SU-DHL-6 (cell line): ENCODE measurements around the gene TMEM120B.

Source experiments
- H2AFZ ChIP-seq: fragments of 200-600 bp; sonication (generic); 2 replicates; pipeline ENCODE4 v1.6.1; 2014; ENCODE audit warnings: low read depth, mild to moderate bottlenecking, moderate library complexity, mixed read lengths, antibody characterized with exemption, low read length; ENCODE audit not compliant: severe bottlenecking
- H3F3A ChIP-seq: fragments of 200-600 bp; shearing (Covaris generic); 2 replicates; pipeline ENCODE4 v1.6.0; 2016; ENCODE audit warnings: antibody characterized with exemption, mild to moderate bottlenecking; ENCODE audit not compliant: insufficient read depth
- H3K27ac ChIP-seq: fragments of 200-600 bp; sonication (generic); 2 replicates; pipeline ENCODE4 v1.5.1; 2016; ENCODE audit warnings: low read depth, mild to moderate bottlenecking, low read length, moderate library complexity, mixed read lengths
- H3K27me3 ChIP-seq: fragments of 200-600 bp; sonication (generic), shearing (Covaris generic); 2 replicates; pipeline ENCODE4 v1.6.0; 2014; ENCODE audit warnings: mild to moderate bottlenecking, low read length
- H3K36me3 ChIP-seq: fragments of 200-600 bp; sonication (generic); 2 replicates; pipeline ENCODE4 v1.6.1; 2014; ENCODE audit warnings: mild to moderate bottlenecking, low read length, mixed read lengths
- H3K4me2 ChIP-seq: fragments of 300-600, 200-600 bp; shearing (Covaris generic), sonication (generic); 2 replicates; pipeline ENCODE4 v1.6.0; 2014; ENCODE audit warnings: low read length, low read depth, mild to moderate bottlenecking; ENCODE audit not compliant: poor library complexity, severe bottlenecking
- H3K4me3 ChIP-seq: fragments of 200-600 bp; sonication (generic); 2 replicates; pipeline ENCODE4 v1.5.1; 2014; ENCODE audit warnings: antibody characterized with exemption, low read length, mild to moderate bottlenecking, mixed read lengths; ENCODE audit not compliant: insufficient read depth, poor library complexity, severe bottlenecking
- H3K79me2 ChIP-seq: fragments of 200-600 bp; sonication (generic); 2 replicates; pipeline ENCODE4 v1.6.1; 2014; ENCODE audit warnings: mild to moderate bottlenecking, low read length, moderate library complexity; ENCODE audit not compliant: insufficient read depth
- H3K9ac ChIP-seq: fragments of 200-600 bp; sonication (generic); 2 replicates; pipeline ENCODE4 v1.7.0; 2014; ENCODE audit warnings: mild to moderate bottlenecking, low read length
- H3K9me2 ChIP-seq: fragments of 200-600 bp; sonication (generic); replicated peaks from 2 replicates; pipeline ENCODE4 v1.6.1; 2014; ENCODE audit warnings: low read length; ENCODE audit not compliant: insufficient read depth
- H3K9me3 ChIP-seq: fragments of 200-600 bp; sonication (generic); 2 replicates; pipeline ENCODE4 v1.6.1; 2014; ENCODE audit warnings: low read length, mixed read lengths; ENCODE audit not compliant: insufficient read depth
- H4K20me1 ChIP-seq: fragments of 200-600 bp; sonication (generic); 2 replicates; pipeline ENCODE4 v1.6.1; 2014; ENCODE audit warnings: low read depth, mild to moderate bottlenecking, antibody characterized with exemption, low read length, moderate library complexity, mixed read lengths
- CTCF ChIP-seq: fragments of 200-600 bp; sonication (generic); IDR thresholded peaks from one replicate; pipeline ENCODE4 v1.5.1; 2017; ENCODE audit warnings: antibody characterized with exemption, mild to moderate bottlenecking, low read length, moderate library complexity; ENCODE audit not compliant: insufficient read depth, poor library complexity, severe bottlenecking
- EZH2phosphoT487 ChIP-seq: fragments of 200-600 bp; sonication (generic), shearing (Covaris generic); conservative IDR thresholded peaks from 2 replicates; pipeline ENCODE4 v1.6.1; 2018; ENCODE audit warnings: mild to moderate bottlenecking, antibody characterized with exemption, low read length, moderate library complexity, mixed read lengths

TMEM120B gene

GRCh38 chr12:121813951-121814350 lies 101.4 kb downstream of the TMEM120B start:
- Histone ChIP-seq H3K4me3 (no peak overlapping the region), H3K9me2 (no peaks in the 10 kb centered on the region), H3K9ac (no peak overlapping the region), H3K36me3 (0 out of 2 replicates have a peak, but pooled peaks cover 4% of the 10 kb centered on the region), H3K27me3 (no peaks in the 10 kb centered on the region), H3K9me3 (no peaks in the 10 kb centered on the region), H3K27ac (no peak overlapping the region), H3K79me2 (peaks cover 31% of the 10 kb centered on the region), H3K4me2 (no peak overlapping the region), H3F3A (peaks cover 13% of the 10 kb centered on the region), H2AFZ (no peak overlapping the region), H4K20me1 (no peaks in the 10 kb centered on the region)
- TF ChIP-seq CTCF (no peak), EZH2phosphoT487 (no peak)

- peaks cover 31% of the 10 kb centered on the region for H3K79me2 ChIP-seq
- H3K4me3 ChIP-seq: no peak overlapping the region
- H3K4me2 ChIP-seq: no peak overlapping the region
- H3F3A ChIP-seq: peaks cover 13% of the 10 kb centered on the region
- no peak overlapping the region for H3K9ac ChIP-seq
- H3K27ac ChIP-seq: no peak overlapping the region
- no peaks in the 10 kb centered on the region for H3K9me2 ChIP-seq
- H2AFZ ChIP-seq: no peak overlapping the region
- TF ChIP-seq EZH2phosphoT487: no peak
- TF ChIP-seq CTCF: no peak
- no peaks in the 10 kb centered on the region for H3K27me3 ChIP-seq
- H3K36me3 ChIP-seq: 0 out of 2 replicates have a peak, but pooled peaks cover 4% of the 10 kb centered on the region
- no peaks in the 10 kb centered on the region for H4K20me1 ChIP-seq
- no peaks in the 10 kb centered on the region for H3K9me3 ChIP-seq
Measured at GRCh38 chr12:121814429-121815119, 102.0 kb downstream of the TMEM120B start.

GRCh38 chr12:121815263-121815662 lies 102.7 kb downstream of the TMEM120B start:
- no peaks in the 10 kb centered on the region for H3K27me3 ChIP-seq
- no peak overlapping the region for H3K27ac ChIP-seq
- H3K79me2 ChIP-seq: peaks cover 31% of the 10 kb centered on the region
- no peaks in the 10 kb centered on the region for H3K9me2 ChIP-seq
- TF ChIP-seq CTCF: no peak
- TF ChIP-seq EZH2phosphoT487: no peak
- H3K36me3 ChIP-seq: 0 out of 2 replicates have a peak, but pooled peaks cover 4% of the 10 kb centered on the region
- no peak overlapping the region for H3K9ac ChIP-seq
- no peak overlapping the region for H3K4me2 ChIP-seq
- peaks cover 13% of the 10 kb centered on the region for H3F3A ChIP-seq
- no peaks in the 10 kb centered on the region for H3K9me3 ChIP-seq
- H4K20me1 ChIP-seq: no peaks in the 10 kb centered on the region
- H3K4me3 ChIP-seq: no peak overlapping the region
- no peak overlapping the region for H2AFZ ChIP-seq
